Measurements from ENCODE around the gene LGALS16.
"Not testable (repeated sequence)": the region's sequence is repeated elsewhere in the genome, so short reads cannot be mapped to it uniquely, and the experiment has no call there.

Gene LGALS16, protein sequence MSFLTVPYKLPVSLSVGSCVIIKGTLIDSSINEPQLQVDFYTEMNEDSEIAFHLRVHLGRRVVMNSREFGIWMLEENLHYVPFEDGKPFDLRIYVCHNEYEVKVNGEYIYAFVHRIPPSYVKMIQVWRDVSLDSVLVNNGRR

GRCh38 chr19:39655613-39656012 is at the start of gene LGALS16:
LGALS16 (plus strand) TSS chr19:39655913; CDS start chr19:39655962, 49 bp downstream.
- no peak for DNase-seq

DNA sequence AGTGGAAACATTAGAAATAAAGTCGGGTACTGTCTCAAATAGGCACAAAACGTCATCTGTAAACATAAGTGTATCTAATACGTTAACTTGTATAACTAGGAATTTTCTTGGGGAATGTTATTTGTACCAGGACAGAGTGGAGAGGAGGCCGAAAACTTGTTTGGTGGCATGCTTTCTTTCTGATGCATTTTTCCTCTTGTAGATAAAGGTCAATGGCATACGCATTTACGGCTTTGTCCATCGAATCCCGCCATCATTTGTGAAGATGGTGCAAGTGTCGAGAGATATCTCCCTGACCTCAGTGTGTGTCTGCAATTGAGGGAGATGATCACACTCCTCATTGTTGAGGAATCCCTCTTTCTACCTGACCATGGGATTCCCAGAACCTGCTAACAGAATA is 48.7 kb upstream of the LGALS16 start:
- no peak for DNase-seq

GRCh38 chr19:39607561-39607960 is 48.2 kb upstream of the LGALS16 start:
- no peak for DNase-seq

- no peak for DNase-seq
Observed at GRCh38 chr19:39613597-39613996, 42.1 kb upstream of the LGALS16 start.

DNA sequence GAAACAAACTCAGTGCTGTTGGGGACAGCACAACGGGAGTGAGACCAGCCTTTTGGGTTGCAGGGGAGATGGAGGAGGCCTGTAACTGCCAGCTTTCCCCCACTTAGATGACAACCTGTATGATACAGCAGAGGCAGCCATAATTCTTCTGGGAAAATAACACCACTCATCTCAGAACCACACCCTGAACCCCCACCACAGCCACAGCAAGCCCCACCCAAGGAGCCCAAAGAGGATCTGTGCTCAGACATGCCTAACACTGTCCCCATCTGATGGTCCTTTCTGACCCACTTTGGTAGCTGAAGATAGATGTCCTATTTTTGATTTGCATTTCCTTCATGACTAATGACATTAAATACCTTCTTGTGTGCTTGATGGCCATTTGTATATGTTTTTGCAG is 38.0 kb upstream of the LGALS16 start:
- no peak for DNase-seq

DNA sequence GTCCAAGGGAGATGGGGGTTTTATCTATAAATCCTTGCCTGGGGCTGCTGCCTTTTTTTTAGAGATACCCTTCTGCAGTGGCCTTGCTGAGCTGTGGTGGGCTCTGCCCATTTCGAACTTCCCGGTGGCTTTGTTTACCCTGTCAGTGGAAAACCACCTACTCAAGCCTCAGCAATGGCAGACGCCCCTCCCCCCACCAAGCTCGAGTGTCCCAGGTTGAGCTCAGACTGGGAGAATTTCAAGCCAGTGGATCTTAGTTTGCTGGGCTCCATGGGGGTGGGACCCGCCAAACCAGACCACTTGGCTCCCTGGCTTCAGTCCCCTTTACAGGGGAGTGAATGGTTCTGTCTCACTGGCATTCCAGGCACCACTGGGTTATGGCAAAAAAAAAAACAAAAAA is 31.8 kb upstream of the LGALS16 start:
- no peak for DNase-seq

DNA sequence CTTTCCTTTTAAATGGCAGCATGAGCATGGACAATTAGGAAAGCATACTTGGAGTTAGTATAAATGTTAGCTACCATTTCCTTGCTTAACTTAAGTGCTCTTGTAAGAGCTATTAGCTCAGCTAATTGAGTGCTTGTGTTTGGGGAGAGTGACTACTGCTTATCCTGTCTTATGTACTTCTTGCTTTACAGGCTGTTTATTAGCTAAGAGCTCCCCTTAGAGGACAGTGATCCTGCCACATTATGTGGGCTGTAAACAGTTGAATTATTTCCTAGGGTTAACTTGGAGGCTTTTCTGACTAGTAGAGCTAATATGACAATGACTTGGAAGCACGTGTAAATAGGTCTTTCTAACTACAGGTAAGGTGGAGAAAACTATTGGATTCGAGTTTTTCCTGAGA is 28.1 kb upstream of the LGALS16 start:
- peak in 1 of 3 experiments; percentile 2 for DNase-seq

GRCh38 chr19:39631178-39631577 is 24.5 kb upstream of the LGALS16 start:
- DNase-seq = no peak

DNA sequence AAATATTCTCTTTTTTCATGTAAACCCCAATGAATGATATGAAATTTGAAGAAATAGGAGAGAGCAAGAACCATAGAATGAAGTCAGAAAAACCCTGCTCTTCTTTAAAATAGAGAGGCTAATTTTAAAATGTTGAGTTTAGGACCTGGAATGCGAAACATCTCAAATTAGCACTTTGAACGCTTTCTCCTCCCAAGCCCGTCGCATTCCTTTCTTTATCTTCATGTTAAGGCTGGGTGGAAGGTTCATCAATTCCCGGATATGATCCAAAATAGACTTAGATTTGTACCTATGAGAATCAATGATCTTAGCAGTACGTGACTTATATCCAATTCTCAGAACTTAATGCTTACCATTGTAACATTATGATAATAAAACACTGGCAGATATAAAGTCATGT is 24.1 kb upstream of the LGALS16 start:
- no peak for DNase-seq

DNA sequence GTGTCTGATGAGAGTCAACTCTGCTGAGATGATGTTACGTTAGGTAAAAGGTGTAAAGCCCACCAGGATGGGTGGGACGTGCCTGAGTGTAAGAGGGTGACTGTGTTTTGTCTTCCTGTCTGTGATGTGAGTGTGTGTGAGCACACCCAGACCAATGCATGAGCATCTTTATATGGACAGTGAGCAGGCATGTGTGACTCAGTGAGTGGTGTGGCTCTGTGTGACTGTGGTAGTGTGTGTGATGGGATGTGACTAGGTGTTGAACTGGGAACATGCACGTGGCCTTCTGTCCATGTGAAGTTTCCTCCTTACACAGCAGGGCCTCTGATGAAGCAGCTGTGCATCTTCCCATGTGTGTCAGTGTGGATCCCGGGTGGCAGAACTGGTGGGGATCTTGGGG is 17.8 kb upstream of the LGALS16 start:
- DNase-seq = no peak

DNA sequence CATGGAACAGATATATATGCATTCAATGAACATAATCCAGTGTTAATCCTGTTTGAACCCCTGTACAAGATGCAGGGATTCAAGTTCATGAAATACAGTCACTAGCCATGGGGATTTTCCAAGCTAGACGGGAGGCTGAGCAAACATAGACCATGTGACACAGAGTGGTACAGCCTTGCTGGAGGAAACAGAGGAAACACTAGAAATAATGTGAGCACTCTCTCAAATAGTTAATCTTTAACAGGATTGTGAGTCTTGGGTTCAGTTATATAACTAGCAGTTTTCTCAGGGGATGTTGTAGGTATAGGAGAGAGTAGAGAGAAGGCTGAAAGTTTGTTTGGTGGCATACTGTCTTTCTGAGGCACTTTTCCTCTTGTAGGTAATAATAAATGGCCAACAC is 13.9 kb upstream of the LGALS16 start:
- DNase-seq = no peak

GRCh38 chr19:39643591-39643990 is 12.1 kb upstream of the LGALS16 start:
- DNase-seq = no peak

- no peak for DNase-seq
Observed at GRCh38 chr19:39645800-39646411, 9.8 kb upstream of the LGALS16 start.

- no peak for DNase-seq
Observed at GRCh38 chr19:39647918-39648317, 7.8 kb upstream of the LGALS16 start.

DNA sequence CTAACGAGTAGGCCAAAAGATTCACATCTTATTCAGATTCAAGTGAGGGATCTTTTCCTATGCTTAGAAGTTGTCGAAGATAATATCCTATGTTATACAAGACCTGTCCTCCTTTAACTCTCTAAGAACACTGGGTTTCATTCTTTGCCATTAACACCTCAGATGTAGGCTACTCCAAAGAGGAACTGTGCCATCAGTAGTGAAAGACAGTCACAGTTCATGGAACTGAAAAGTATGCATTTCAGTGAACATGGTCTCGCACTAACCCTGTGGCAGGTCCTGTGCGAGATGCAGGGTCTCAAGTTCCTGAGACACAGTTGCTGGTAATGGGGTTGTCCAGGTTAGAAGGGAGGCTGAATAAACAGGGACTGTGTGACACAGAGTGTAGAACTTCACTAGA is 4.1 kb downstream of the LGALS16 start:
- no peak for DNase-seq

DNA sequence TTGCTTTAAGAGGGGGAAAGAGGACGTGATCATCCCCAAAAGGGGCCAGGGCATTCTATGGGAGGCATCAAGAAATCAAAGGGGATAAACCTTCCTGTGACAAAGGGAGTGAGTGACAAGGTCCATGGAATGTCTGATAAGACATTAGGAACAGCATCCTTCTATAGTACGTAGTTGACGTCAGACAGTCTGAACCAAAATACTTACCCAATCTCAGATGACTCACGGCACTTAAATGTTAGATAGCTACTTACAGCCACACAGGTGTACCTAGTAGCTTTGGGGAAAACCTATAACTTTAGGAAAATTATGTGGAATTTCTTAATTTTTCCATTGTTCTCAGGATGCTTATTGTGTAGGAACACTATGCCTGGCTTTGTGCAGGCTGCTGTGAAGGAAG is 4.9 kb downstream of the LGALS16 start:
- DNase-seq = no peak

GRCh38 chr19:39661565-39661964 is 5.9 kb downstream of the LGALS16 start:
- DNase-seq = no peak

- not testable (repeated sequence) for DNase-seq
Observed at GRCh38 chr19:39669860-39670259, 14.1 kb downstream of the LGALS16 start.

GRCh38 chr19:39670998-39671397 is 15.3 kb downstream of the LGALS16 start:
- DNase-seq = peak in 1 of 3 experiments; percentile 2

DNA sequence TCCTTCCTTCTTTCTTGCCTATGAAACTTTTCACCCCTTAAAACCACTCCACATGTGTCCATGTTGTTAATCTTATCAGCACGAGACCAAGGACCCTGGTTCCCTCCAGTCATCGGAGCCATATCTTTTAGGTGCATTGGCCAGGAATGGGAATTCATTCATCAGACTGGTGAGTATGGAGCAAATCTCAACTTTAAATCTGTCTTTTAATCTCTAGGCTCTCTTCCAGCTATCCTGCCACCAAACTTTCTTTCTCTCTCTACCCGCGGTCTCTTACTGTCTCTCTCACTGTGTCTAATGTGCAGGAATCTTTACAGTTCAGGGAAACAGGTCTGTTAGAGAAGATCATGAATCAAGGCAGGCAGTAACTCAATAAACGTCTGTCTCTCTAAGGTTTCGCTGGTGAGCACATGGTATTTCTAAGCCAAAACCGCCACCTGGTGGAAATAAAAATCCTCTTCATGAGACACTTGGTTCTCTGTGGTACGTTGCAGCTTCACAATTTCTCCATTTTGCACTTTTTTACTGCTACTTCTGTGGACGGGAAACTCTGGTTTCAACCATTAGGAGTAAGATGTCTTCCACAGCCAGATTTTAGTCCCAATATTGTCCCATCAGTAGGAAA is 16.1 kb downstream of the LGALS16 start:
- DNase-seq = peak; percentile 34 to 78 (median 58)

DNA sequence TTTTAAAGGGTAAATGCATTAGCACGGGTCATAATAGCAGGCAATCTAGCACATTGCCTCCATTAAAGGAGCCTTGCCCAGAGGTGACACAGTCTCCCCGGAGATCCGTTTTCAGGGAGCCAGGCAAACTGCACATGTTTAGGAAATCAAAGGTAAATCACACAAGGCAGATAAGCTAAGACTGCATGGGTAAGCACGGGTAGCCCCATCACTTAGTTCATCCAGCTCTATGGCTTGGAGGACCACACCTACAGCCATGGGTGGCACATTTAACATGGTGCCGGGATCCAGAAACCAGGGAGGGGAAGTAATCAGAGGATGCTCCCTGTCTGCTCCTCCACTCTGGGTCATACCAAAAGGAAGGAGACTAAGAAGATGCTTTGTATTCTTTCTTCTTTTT is 16.8 kb downstream of the LGALS16 start:
- no peak for DNase-seq

GRCh38 chr19:39673862-39674261 is 18.1 kb downstream of the LGALS16 start:
- DNase-seq = not testable (repeated sequence)

- no peak for DNase-seq
Observed at GRCh38 chr19:39676004-39676403, 20.3 kb downstream of the LGALS16 start.

Data from NCI-H1417 (cell line).